Naive thymus-derived CD4-positive, alpha-beta T cell (primary cell): Measurements from ENCODE around the gene ZIM2. TPM values are rescaled to one million over a fixed set of nuclear protein-coding genes. Genes with fewer than 3 reads are reported as not detected.

Experiments used
- ATAC-seq: fragments of 150-1000 bp; cut with Tn5 transposase; 2 replicates; pipeline ENCODE4 v1.10.0; 2021; ENCODE audit warnings: mild to moderate bottlenecking, moderate library complexity
- CTCF ChIA-PET: fragments of 350-600 bp; sonication (Branson Sonifier 250); formaldehyde crosslinking; loops from one replicate; lab custom pipeline; 2021; ENCODE audit warnings: antibody characterized with exemption; lab: Charles Lee
- POLR2A ChIA-PET: fragments of 350-600 bp; sonication (Branson Sonifier 250); formaldehyde crosslinking; loops from one replicate; lab custom pipeline; 2021; ENCODE audit warnings: antibody characterized with exemption, inconsistent platforms; lab: Charles Lee
- DNase-seq, 9 donors: peaks; one replicate each; pipeline versions ENCODE4 v3.0.0 to v3.0.0-alpha.2; 2020 to 2022; ENCODE audit warnings: mixed read lengths in 1 of 9
- H3K27ac ChIP-seq: one replicate; pipeline ENCODE4 v1.7.0; 2013; ENCODE audit warnings: mild to moderate bottlenecking, low read depth, low read length, moderate library complexity
- H3K27me3 ChIP-seq, 2 donors: one replicate each; pipeline ENCODE4 v1.7.0; 2013; ENCODE audit warnings: low read length in 2 of 2, mild to moderate bottlenecking in 2 of 2, moderate library complexity in 2 of 2; ENCODE audit not compliant: control insufficient read depth in 2 of 2, insufficient read depth in 2 of 2
- H3K36me3 ChIP-seq, 3 experiments: 1 replicate in 2 of 3; 2 replicates in 1 of 3; pipeline ENCODE4 v1.7.0; 2013; ENCODE audit warnings: low read length in 3 of 3, mild to moderate bottlenecking in 3 of 3, moderate library complexity in 1 of 3; ENCODE audit not compliant: insufficient read depth in 3 of 3, control insufficient read depth in 2 of 3
- H3K4me1 ChIP-seq, 2 donors: one replicate each; pipeline ENCODE4 v1.7.0; 2013; ENCODE audit warnings: low read length in 2 of 2, mild to moderate bottlenecking in 2 of 2, moderate library complexity in 1 of 2; ENCODE audit not compliant: control insufficient read depth in 2 of 2, insufficient read depth in 2 of 2
- H3K4me3 ChIP-seq: 2 replicates; pipeline ENCODE4 v1.7.0; 2013; ENCODE audit warnings: mild to moderate bottlenecking, low read length
- H3K9me3 ChIP-seq, 3 experiments: 1 replicate in 2 of 3; 2 replicates in 1 of 3; pipeline ENCODE4 v1.7.0; 2013; ENCODE audit warnings: low read length in 3 of 3; ENCODE audit not compliant: control insufficient read depth in 2 of 3
- H3K27ac Mint-ChIP-seq, 9 donors: one replicate each; pipeline ENCODE4 v1.8.0; 2020 to 2022; ENCODE audit warnings: mixed read lengths in 9 of 9, mild to moderate bottlenecking in 8 of 9, moderate library complexity in 5 of 9, inconsistent platforms in 2 of 9
- H3K27me3 Mint-ChIP-seq, 5 donors: one replicate each; pipeline ENCODE4 v1.8.0; 2021 to 2022; ENCODE audit warnings: mixed read lengths in 5 of 5, mild to moderate bottlenecking in 1 of 5
- H3K36me3 Mint-ChIP-seq, 5 donors: one replicate each; pipeline ENCODE4 v1.8.0; 2020 to 2022; ENCODE audit warnings: mixed read lengths in 5 of 5, mild to moderate bottlenecking in 3 of 5, inconsistent platforms in 1 of 5
- H3K4me1 Mint-ChIP-seq, 7 donors: one replicate each; pipeline ENCODE4 v1.8.0; 2020 to 2022; ENCODE audit warnings: mixed read lengths in 7 of 7, mild to moderate bottlenecking in 3 of 7, inconsistent platforms in 1 of 7
- H3K4me3 Mint-ChIP-seq, 10 donors: one replicate each; pipeline ENCODE4 v1.8.0; 2020 to 2022; ENCODE audit warnings: mild to moderate bottlenecking in 10 of 10, mixed read lengths in 10 of 10, moderate library complexity in 6 of 10, inconsistent platforms in 2 of 10
- H3K9me3 Mint-ChIP-seq, 11 donors: one replicate each; pipeline ENCODE4 v1.8.0; 2020 to 2022; ENCODE audit warnings: mixed read lengths in 11 of 11, mild to moderate bottlenecking in 4 of 11, inconsistent platforms in 1 of 11, moderate library complexity in 1 of 11
- intact Hi-C, 2 donors: fragments of 100-400 bp; cut with micrococcal nuclease; formaldehyde crosslinking; loops; one replicate each; pipeline ENCODE4 v1.15.1; 2023
- polyA plus RNA-seq, 2 donors: library from polyadenylated mRNA; unstranded; fragments of 300-500 nt; fragmentation: Illumina TruSeq; gene quantifications; one replicate each; pipeline ENCODE4 v1.2.3, GENCODE V29; 2021
- total RNA-seq, 6 experiments: library from RNA in 5 of 6; stranded (reverse) in 5 of 6; gene quantifications; 1 replicate in 5 of 6; 2 replicates in 1 of 6; pipeline ENCODE4 v1.2.3 and lab custom pipeline; 2021 to 2026

Gene ZIM2
- total and polyA plus RNA-seq, 7 experiments from 2014 or later, result not detected

- no peaks in the 10 kb centered on the region for H3K27me3 ChIP-seq
- no peaks in the 10 kb centered on the region for H3K36me3 ChIP-seq
- intact Hi-C loops, result no loop called here
- POLR2A ChIA-PET, result no interaction called here
- Mint-ChIP-seq H3K27me3 (no peaks in the 10 kb centered on the region), H3K9me3 (peaks cover 25 to 78% (median 54%) of the 10 kb centered on the region in 11 donors), H3K4me3 (no peak overlapping the region), H3K27ac (no peak overlapping the region), H3K36me3 (peaks cover 0 to 24% (median 0%) of the 10 kb centered on the region in 5 donors), H3K4me1 (no peaks in the 10 kb centered on the region)
- no peak overlapping the region for H3K4me3 ChIP-seq
- H3K27ac ChIP-seq, result no peak overlapping the region
- H3K9me3 ChIP-seq, result peaks cover 0 to 43% (median 0%) of the 10 kb centered on the region in 3 experiments
- ATAC-seq, result no peak
- CTCF ChIA-PET, result no interaction called here
- H3K4me1 ChIP-seq, result no peaks in the 10 kb centered on the region
- DNase-seq, result no peak
These were observed 25.9 kb downstream of the ZIM2 start for GRCh38 chr19:56814656-56815055.

GRCh38 chr19:56813531-56813930, 27.0 kb downstream of the ZIM2 start:
- Histone ChIP-seq H3K4me1 (no peaks in the 10 kb centered on the region), H3K9me3 (peaks cover 0 to 43% (median 0%) of the 10 kb centered on the region in 3 experiments), H3K4me3 (no peak overlapping the region), H3K36me3 (no peaks in the 10 kb centered on the region), H3K27ac (no peak overlapping the region), H3K27me3 (no peaks in the 10 kb centered on the region)
- ATAC-seq (no peak), DNase-seq (no peak)
- no peaks in the 10 kb centered on the region for H3K27me3 Mint-ChIP-seq
- ChIA-PET POLR2A (no interaction called here), CTCF (no interaction called here)
- no peaks in the 10 kb centered on the region for H3K4me1 Mint-ChIP-seq
- H3K9me3 Mint-ChIP-seq, result peaks cover 24 to 78% (median 53%) of the 10 kb centered on the region in 11 donors
- intact Hi-C loops, result no loop called here
- H3K27ac Mint-ChIP-seq, result no peak overlapping the region
- no peak overlapping the region for H3K4me3 Mint-ChIP-seq
- peaks cover 0 to 24% (median 0%) of the 10 kb centered on the region in 5 donors for H3K36me3 Mint-ChIP-seq

- H3K27ac ChIP-seq, result no peak overlapping the region
- no peak for ATAC-seq
- H3K9me3 Mint-ChIP-seq, result peaks cover 28 to 78% (median 44%) of the 10 kb centered on the region in 11 donors
These were observed 29.0 kb downstream of the ZIM2 start for GRCh38 chr19:56811480-56811879.

GRCh38 chr19:56810260-56810659, 30.3 kb downstream of the ZIM2 start:
- H3K27ac Mint-ChIP-seq, result no peak overlapping the region
- H3K27me3 Mint-ChIP-seq, result no peaks in the 10 kb centered on the region
- Histone ChIP-seq H3K27me3 (no peaks in the 10 kb centered on the region), H3K36me3 (no peaks in the 10 kb centered on the region), H3K4me3 (no peak overlapping the region), H3K9me3 (peaks cover 0 to 28% (median 6%) of the 10 kb centered on the region in 3 experiments), H3K27ac (no peak overlapping the region), H3K4me1 (no peaks in the 10 kb centered on the region)
- no peak overlapping the region for H3K4me3 Mint-ChIP-seq
- H3K4me1 Mint-ChIP-seq, result no peaks in the 10 kb centered on the region
- ChIA-PET POLR2A (no interaction called here), CTCF (no interaction called here)
- peaks cover 0 to 22% (median 0%) of the 10 kb centered on the region in 5 donors for H3K36me3 Mint-ChIP-seq
- peaks cover 30 to 78% (median 42%) of the 10 kb centered on the region in 11 donors for H3K9me3 Mint-ChIP-seq
- ATAC-seq, result no peak
- intact Hi-C loops, result no loop called here
- DNase-seq, result no peak

More at GRCh38 chr19:56811480-56811879, 29.0 kb downstream of the ZIM2 start:
- no peak for DNase-seq
- Mint-ChIP-seq H3K4me3 (no peak overlapping the region), H3K4me1 (no peaks in the 10 kb centered on the region), H3K27me3 (no peaks in the 10 kb centered on the region), H3K36me3 (peaks cover 0 to 21% (median 0%) of the 10 kb centered on the region in 5 donors), H3K27ac (no peak overlapping the region)
- ChIA-PET POLR2A (no interaction called here), CTCF (no interaction called here)
- no peaks in the 10 kb centered on the region for H3K36me3 ChIP-seq
- intact Hi-C loops, result no loop called here
- H3K9me3 ChIP-seq, result peaks cover 0 to 33% (median 2%) of the 10 kb centered on the region in 3 experiments
- H3K4me1 ChIP-seq, result no peaks in the 10 kb centered on the region
- H3K4me3 ChIP-seq, result no peak overlapping the region
- H3K27me3 ChIP-seq, result no peaks in the 10 kb centered on the region

GRCh38 chr19:56808717-56809392, 31.7 kb downstream of the ZIM2 start:
- peaks cover 0 to 24% (median 0%) of the 10 kb centered on the region in 5 donors for H3K36me3 Mint-ChIP-seq
- Histone ChIP-seq H3K9me3 (peaks cover 0 to 31% (median 6%) of the 10 kb centered on the region in 3 experiments), H3K4me3 (no peak overlapping the region), H3K4me1 (no peaks in the 10 kb centered on the region), H3K36me3 (no peaks in the 10 kb centered on the region), H3K27ac (no peak overlapping the region), H3K27me3 (no peaks in the 10 kb centered on the region)
- no peak overlapping the region for H3K4me3 Mint-ChIP-seq
- H3K4me1 Mint-ChIP-seq, result no peaks in the 10 kb centered on the region
- H3K9me3 Mint-ChIP-seq, result peaks cover 27 to 83% (median 41%) of the 10 kb centered on the region in 11 donors
- intact Hi-C loops, result no loop called here
- DNase-seq (no peak), ATAC-seq (no peak)
- no peak overlapping the region for H3K27ac Mint-ChIP-seq
- ChIA-PET CTCF (no interaction called here), POLR2A (no interaction called here)
- no peaks in the 10 kb centered on the region for H3K27me3 Mint-ChIP-seq

- DNase-seq (no peak), ATAC-seq (no peak)
- Mint-ChIP-seq H3K4me3 (no peak overlapping the region), H3K27ac (no peak overlapping the region), H3K27me3 (no peaks in the 10 kb centered on the region), H3K36me3 (peaks cover 0 to 26% (median 3%) of the 10 kb centered on the region in 5 donors), H3K4me1 (no peaks in the 10 kb centered on the region), H3K9me3 (peaks cover 19 to 88% (median 41%) of the 10 kb centered on the region in 11 donors)
- no peak overlapping the region for H3K4me3 ChIP-seq
- no peak overlapping the region for H3K27ac ChIP-seq
- POLR2A ChIA-PET, result no interaction called here
- H3K36me3 ChIP-seq, result no peaks in the 10 kb centered on the region
- peaks cover 0 to 41% (median 6%) of the 10 kb centered on the region in 3 experiments for H3K9me3 ChIP-seq
- intact Hi-C loops, result no loop called here
- H3K4me1 ChIP-seq, result no peaks in the 10 kb centered on the region
- H3K27me3 ChIP-seq, result no peaks in the 10 kb centered on the region
- CTCF ChIA-PET, result interaction anchor here (0.7 kb wide), 1 partner anchor 16 kb away, joined by 4 read pairs; no protein-coding TSS in a partner anchor
These were observed 33.9 kb downstream of the ZIM2 start for GRCh38 chr19:56806639-56807038.

- intact Hi-C loops, result no loop called here
- ChIA-PET POLR2A (no interaction called here), CTCF (no interaction called here)
- H3K4me3 Mint-ChIP-seq, result no peak overlapping the region
- Histone ChIP-seq H3K4me3 (no peak overlapping the region), H3K9me3 (peaks cover 0 to 22% (median 0%) of the 10 kb centered on the region in 3 experiments), H3K27me3 (no peaks in the 10 kb centered on the region), H3K36me3 (no peaks in the 10 kb centered on the region), H3K4me1 (no peaks in the 10 kb centered on the region), H3K27ac (no peak overlapping the region)
- H3K4me1 Mint-ChIP-seq, result no peaks in the 10 kb centered on the region
- no peak overlapping the region for H3K27ac Mint-ChIP-seq
- peaks cover 24 to 95% (median 44%) of the 10 kb centered on the region in 11 donors for H3K9me3 Mint-ChIP-seq
- ATAC-seq (no peak), DNase-seq (no peak)
- peaks cover 0 to 19% (median 2%) of the 10 kb centered on the region in 5 donors for H3K36me3 Mint-ChIP-seq
- H3K27me3 Mint-ChIP-seq, result no peaks in the 10 kb centered on the region
These were observed 62.2 kb downstream of the ZIM2 start for GRCh38 chr19:56778351-56778750.
